NT2/D1 (cell line): ENCODE results near the gene CNTFR.

Source experiments
- YY1 ChIP-seq: IDR thresholded peaks from 2 replicates; pipeline ENCODE4 v1.6.1; 2011; ENCODE audit not compliant: insufficient read length, insufficient read depth
- ZNF274 ChIP-seq: IDR thresholded peaks from 2 replicates; pipeline ENCODE4 v1.6.1; 2011; ENCODE audit warnings: mild to moderate bottlenecking, low read depth, low read length

GRCh38 chr9:34524349-34524748 is 65.2 kb downstream of the CNTFR start:
- TF ChIP-seq YY1 (no peak), ZNF274 (no peak)
